ENCODE results near the gene ENAH. TPM values are rescaled to one million over a fixed set of nuclear protein-coding genes. Genes with fewer than 3 reads are reported as not detected.
A peak's percentile ranks its signal among the peaks of the same experiment; 100 is the strongest.
"Not testable (repeated sequence)": the region's sequence is repeated elsewhere in the genome, so short reads cannot be mapped to it uniquely, and the experiment has no call there.

Gene ENAH
- total and polyA plus RNA-seq, 9 of the 15 experiments (the other 6 are each of a cell fraction or from before 2014, with no cell fraction given), result 0.03 to 1.2 (median 0.15) TPM

DNA sequence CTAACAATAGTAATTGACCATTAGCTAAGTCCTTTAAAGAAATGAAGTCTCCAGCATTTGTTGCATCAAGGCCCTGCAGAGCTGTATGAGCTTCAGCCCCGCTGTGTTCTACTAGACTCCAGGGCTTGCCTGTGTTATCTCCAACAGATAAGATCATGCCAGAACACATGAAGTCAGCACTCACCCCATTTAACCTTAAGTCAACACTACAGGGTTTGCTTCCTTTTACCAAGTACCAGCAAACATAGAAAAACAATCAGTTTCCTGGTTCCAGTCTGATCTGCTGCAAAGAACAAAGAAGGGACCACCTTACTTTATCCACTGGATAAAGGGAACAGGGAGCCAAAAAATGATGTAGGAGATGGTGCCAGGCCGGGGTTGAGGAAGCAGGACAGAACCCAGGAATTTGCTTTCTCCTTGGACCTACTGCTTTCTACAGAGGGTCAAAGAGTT, 41.3 kb upstream of the ENAH start (continued):
- TF ChIP-seq PYGO2 (tag; IDR thresholded peaks at IDR 0.05) (0 out of 2 replicates have a peak, but pooled peaks have one; percentile 18), ZNF324 (CRISPR knock-in tag; IDR thresholded peaks at IDR 0.05) (no peak), SMARCE1 (IDR thresholded peaks at IDR 0.05) (peak; percentile 57; the same call in 1 of the 2 replicates), DDX20 (tag; IDR thresholded peaks at IDR 0.05; ENCODE audit: low read depth) (no peak), GATAD2B (IDR thresholded peaks at IDR 0.05; ENCODE audit: borderline replicate concordance) (no peak), NCOR1 (IDR thresholded peaks at IDR 0.05) (no peak), NEUROD1 (IDR thresholded peaks at IDR 0.05; ENCODE audit: borderline replicate concordance, low read depth, low read length, partially characterized antibody) (no peak)
- TF ChIP-seq, protein P1, sequence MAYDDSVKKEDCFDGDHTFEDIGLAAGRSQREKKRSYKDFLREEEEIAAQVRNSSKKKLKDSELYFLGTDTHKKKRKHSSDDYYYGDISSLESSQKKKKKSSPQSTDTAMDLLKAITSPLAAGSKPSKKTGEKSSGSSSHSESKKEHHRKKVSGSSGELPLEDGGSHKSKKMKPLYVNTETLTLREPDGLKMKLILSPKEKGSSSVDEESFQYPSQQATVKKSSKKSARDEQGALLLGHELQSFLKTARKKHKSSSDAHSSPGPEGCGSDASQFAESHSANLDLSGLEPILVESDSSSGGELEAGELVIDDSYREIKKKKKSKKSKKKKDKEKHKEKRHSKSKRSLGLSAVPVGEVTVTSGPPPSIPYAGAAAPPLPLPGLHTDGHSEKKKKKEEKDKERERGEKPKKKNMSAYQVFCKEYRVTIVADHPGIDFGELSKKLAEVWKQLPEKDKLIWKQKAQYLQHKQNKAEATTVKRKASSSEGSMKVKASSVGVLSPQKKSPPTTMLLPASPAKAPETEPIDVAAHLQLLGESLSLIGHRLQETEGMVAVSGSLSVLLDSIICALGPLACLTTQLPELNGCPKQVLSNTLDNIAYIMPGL (CRISPR knock-in tag; IDR thresholded peaks at IDR 0.05), result no peak
- TF ChIP-seq, protein P2, sequence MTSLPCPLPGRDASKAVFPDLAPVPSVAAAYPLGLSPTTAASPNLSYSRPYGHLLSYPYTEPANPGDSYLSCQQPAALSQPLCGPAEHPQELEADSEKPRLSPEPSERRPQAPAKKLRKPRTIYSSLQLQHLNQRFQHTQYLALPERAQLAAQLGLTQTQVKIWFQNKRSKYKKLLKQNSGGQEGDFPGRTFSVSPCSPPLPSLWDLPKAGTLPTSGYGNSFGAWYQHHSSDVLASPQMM (CRISPR knock-in tag; IDR thresholded peaks at IDR 0.05), result no peak

DNA sequence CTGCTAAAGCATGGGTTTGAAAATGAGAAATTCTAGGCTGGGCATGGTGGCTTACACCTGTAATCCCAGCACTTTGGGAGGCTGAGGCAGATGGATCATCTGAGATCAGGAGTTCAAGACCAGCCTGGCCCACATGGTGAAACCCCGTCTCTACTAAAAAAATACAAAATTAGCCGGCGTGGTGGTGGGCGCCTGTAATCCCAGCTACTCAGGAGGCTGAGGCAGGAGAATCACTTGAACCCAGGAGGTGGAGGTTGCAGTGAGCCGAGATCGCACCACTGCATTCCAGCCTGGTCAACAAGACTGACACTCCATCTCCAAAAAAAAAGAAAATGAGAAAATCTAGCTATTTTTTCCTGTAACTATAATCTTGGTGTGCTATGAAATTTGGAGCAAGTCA, 40.8 kb upstream of the ENAH start:
- H3K9ac ChIP-seq (ENCODE audit: insufficient read depth in 1 of 2, low read depth in 2 of 2, low read length in 2 of 2); H3K79me2 ChIP-seq (ENCODE audit: control insufficient read depth, insufficient read depth, low read length); H3K9me3 ChIP-seq (replicated peaks; ENCODE audit: control insufficient read depth, insufficient read depth, low read depth, low read length); H3K4me2 ChIP-seq (ENCODE audit: insufficient read depth, low read length); H2AFZ ChIP-seq (ENCODE audit: low read depth, low read length); H3K4me1 ChIP-seq (replicated peaks in 1 of 2; ENCODE audit: control insufficient read depth in 2 of 2, insufficient read depth in 2 of 2, low read length in 2 of 2); CTCF ChIA-PET (ENCODE audit: low intra/inter-chr PET ratio); ATAC-seq; POLR2A ChIA-PET; FAIRE-seq; in situ Hi-C loops (cut with MboI); intact Hi-C loops (cut with micrococcal nuclease); BruUV-seq (replicated peaks); H4K20me1 ChIP-seq (replicated peaks; ENCODE audit: control insufficient read depth, insufficient read depth, low read length); H3K27ac ChIP-seq (ENCODE audit: extremely low read depth, low read depth, low read length); H3K9me1 ChIP-seq (ENCODE audit: control insufficient read depth, insufficient read depth, low read length); DNase-seq (ENCODE audit: extremely low read depth in 1 of 4, low spot score in 3 of 4); H3K36me3 ChIP-seq (ENCODE audit: control insufficient read depth, insufficient read depth, low read length); H3K4me3 ChIP-seq: not testable (repeated sequence)
- WGBS (ENCODE audit: insufficient coverage, low coverage, missing lambda C conversion rate), result 2% methylated on average over 6 of the region's 6 CpGs
- H3K27me3 ChIP-seq (ENCODE audit: control insufficient read depth in 2 of 2, insufficient read depth in 2 of 2, low read length in 2 of 2), result peaks cover 30 to 44% of the 10 kb centered on the region in 2 experiments
